SU-DHL-6 (cell line): ENCODE data around the gene CYP2A6.

Experiments
- H2AFZ ChIP-seq: fragments of 200-600 bp; sonication (generic); 2 replicates; pipeline ENCODE4 v1.6.1; 2014; ENCODE audit warnings: low read depth, mild to moderate bottlenecking, moderate library complexity, mixed read lengths, antibody characterized with exemption, low read length; ENCODE audit not compliant: severe bottlenecking
- H3F3A ChIP-seq: fragments of 200-600 bp; shearing (Covaris generic); 2 replicates; pipeline ENCODE4 v1.6.0; 2016; ENCODE audit warnings: antibody characterized with exemption, mild to moderate bottlenecking; ENCODE audit not compliant: insufficient read depth
- H3K27ac ChIP-seq: fragments of 200-600 bp; sonication (generic); 2 replicates; pipeline ENCODE4 v1.5.1; 2016; ENCODE audit warnings: low read depth, mild to moderate bottlenecking, low read length, moderate library complexity, mixed read lengths
- H3K27me3 ChIP-seq: fragments of 200-600 bp; sonication (generic), shearing (Covaris generic); 2 replicates; pipeline ENCODE4 v1.6.0; 2014; ENCODE audit warnings: mild to moderate bottlenecking, low read length
- H3K36me3 ChIP-seq: fragments of 200-600 bp; sonication (generic); 2 replicates; pipeline ENCODE4 v1.6.1; 2014; ENCODE audit warnings: mild to moderate bottlenecking, low read length, mixed read lengths
- H3K4me2 ChIP-seq: fragments of 300-600, 200-600 bp; shearing (Covaris generic), sonication (generic); 2 replicates; pipeline ENCODE4 v1.6.0; 2014; ENCODE audit warnings: low read length, low read depth, mild to moderate bottlenecking; ENCODE audit not compliant: poor library complexity, severe bottlenecking
- H3K4me3 ChIP-seq: fragments of 200-600 bp; sonication (generic); 2 replicates; pipeline ENCODE4 v1.5.1; 2014; ENCODE audit warnings: antibody characterized with exemption, low read length, mild to moderate bottlenecking, mixed read lengths; ENCODE audit not compliant: insufficient read depth, poor library complexity, severe bottlenecking
- H3K79me2 ChIP-seq: fragments of 200-600 bp; sonication (generic); 2 replicates; pipeline ENCODE4 v1.6.1; 2014; ENCODE audit warnings: mild to moderate bottlenecking, low read length, moderate library complexity; ENCODE audit not compliant: insufficient read depth
- H3K9ac ChIP-seq: fragments of 200-600 bp; sonication (generic); 2 replicates; pipeline ENCODE4 v1.7.0; 2014; ENCODE audit warnings: mild to moderate bottlenecking, low read length
- H3K9me2 ChIP-seq: fragments of 200-600 bp; sonication (generic); replicated peaks from 2 replicates; pipeline ENCODE4 v1.6.1; 2014; ENCODE audit warnings: low read length; ENCODE audit not compliant: insufficient read depth
- H3K9me3 ChIP-seq: fragments of 200-600 bp; sonication (generic); 2 replicates; pipeline ENCODE4 v1.6.1; 2014; ENCODE audit warnings: low read length, mixed read lengths; ENCODE audit not compliant: insufficient read depth
- H4K20me1 ChIP-seq: fragments of 200-600 bp; sonication (generic); 2 replicates; pipeline ENCODE4 v1.6.1; 2014; ENCODE audit warnings: low read depth, mild to moderate bottlenecking, antibody characterized with exemption, low read length, moderate library complexity, mixed read lengths
- CTCF ChIP-seq: fragments of 200-600 bp; sonication (generic); IDR thresholded peaks from one replicate; pipeline ENCODE4 v1.5.1; 2017; ENCODE audit warnings: antibody characterized with exemption, mild to moderate bottlenecking, low read length, moderate library complexity; ENCODE audit not compliant: insufficient read depth, poor library complexity, severe bottlenecking
- EZH2phosphoT487 ChIP-seq: fragments of 200-600 bp; sonication (generic), shearing (Covaris generic); conservative IDR thresholded peaks from 2 replicates; pipeline ENCODE4 v1.6.1; 2018; ENCODE audit warnings: mild to moderate bottlenecking, antibody characterized with exemption, low read length, moderate library complexity, mixed read lengths

CYP2A6 gene

GRCh38 chr19:40810160-40810559, 40.1 kb downstream of the CYP2A6 start:
- Histone ChIP-seq H3K4me3 (no peak overlapping the region), H3K9ac (no peak overlapping the region), H3K27ac (no peak overlapping the region), H3K36me3 (no peaks in the 10 kb centered on the region), H3K27me3 (no peaks in the 10 kb centered on the region), H3F3A (no peaks in the 10 kb centered on the region), H4K20me1 (no peaks in the 10 kb centered on the region), H3K79me2 (peaks cover 16% of the 10 kb centered on the region; the same call in 1 of the 2 replicates), H2AFZ (no peak overlapping the region), H3K9me3 (no peaks in the 10 kb centered on the region), H3K9me2 (no peaks in the 10 kb centered on the region), H3K4me2 (no peak overlapping the region)
- no peak for TF ChIP-seq CTCF
- TF ChIP-seq EZH2phosphoT487 = no peak

GRCh38 chr19:40809358-40810086, 40.7 kb downstream of the CYP2A6 start:
- H3K9ac ChIP-seq = no peak overlapping the region
- H3K4me2 ChIP-seq = no peak overlapping the region
- no peak overlapping the region for H3K4me3 ChIP-seq
- H2AFZ ChIP-seq = no peak overlapping the region
- peaks cover 22% of the 10 kb centered on the region for H3K79me2 ChIP-seq
- no peak overlapping the region for H3K27ac ChIP-seq
- H3K36me3 ChIP-seq = no peaks in the 10 kb centered on the region
- H3K27me3 ChIP-seq = no peaks in the 10 kb centered on the region
- H4K20me1 ChIP-seq = no peaks in the 10 kb centered on the region
- TF ChIP-seq CTCF (no peak), EZH2phosphoT487 (no peak)
- H3K9me3 ChIP-seq = no peaks in the 10 kb centered on the region
- H3F3A ChIP-seq = no peaks in the 10 kb centered on the region
- no peaks in the 10 kb centered on the region for H3K9me2 ChIP-seq

GRCh38 chr19:40808497-40808896, 41.8 kb downstream of the CYP2A6 start:
- Histone ChIP-seq H3K9me2 (no peaks in the 10 kb centered on the region), H3K9ac (no peak overlapping the region), H3K4me2 (no peak overlapping the region), H3K9me3 (no peaks in the 10 kb centered on the region), H3K4me3 (no peak overlapping the region), H3K36me3 (no peaks in the 10 kb centered on the region), H3K79me2 (peaks cover 32% of the 10 kb centered on the region), H3K27ac (no peak overlapping the region), H2AFZ (no peak overlapping the region), H3F3A (peaks cover 3% of the 10 kb centered on the region; the same call in 1 of the 2 replicates), H3K27me3 (no peaks in the 10 kb centered on the region), H4K20me1 (no peaks in the 10 kb centered on the region)
- TF ChIP-seq EZH2phosphoT487 (no peak), CTCF (no peak)
